NCI-H1105 (cell line): ENCODE measurements around the gene HSBP1.

Experiments used
- DNase-seq: peaks from one replicate; lab custom pipeline; 2025; lab: John Stamatoyannopoulos, UW

The HSBP1 gene

DNA sequence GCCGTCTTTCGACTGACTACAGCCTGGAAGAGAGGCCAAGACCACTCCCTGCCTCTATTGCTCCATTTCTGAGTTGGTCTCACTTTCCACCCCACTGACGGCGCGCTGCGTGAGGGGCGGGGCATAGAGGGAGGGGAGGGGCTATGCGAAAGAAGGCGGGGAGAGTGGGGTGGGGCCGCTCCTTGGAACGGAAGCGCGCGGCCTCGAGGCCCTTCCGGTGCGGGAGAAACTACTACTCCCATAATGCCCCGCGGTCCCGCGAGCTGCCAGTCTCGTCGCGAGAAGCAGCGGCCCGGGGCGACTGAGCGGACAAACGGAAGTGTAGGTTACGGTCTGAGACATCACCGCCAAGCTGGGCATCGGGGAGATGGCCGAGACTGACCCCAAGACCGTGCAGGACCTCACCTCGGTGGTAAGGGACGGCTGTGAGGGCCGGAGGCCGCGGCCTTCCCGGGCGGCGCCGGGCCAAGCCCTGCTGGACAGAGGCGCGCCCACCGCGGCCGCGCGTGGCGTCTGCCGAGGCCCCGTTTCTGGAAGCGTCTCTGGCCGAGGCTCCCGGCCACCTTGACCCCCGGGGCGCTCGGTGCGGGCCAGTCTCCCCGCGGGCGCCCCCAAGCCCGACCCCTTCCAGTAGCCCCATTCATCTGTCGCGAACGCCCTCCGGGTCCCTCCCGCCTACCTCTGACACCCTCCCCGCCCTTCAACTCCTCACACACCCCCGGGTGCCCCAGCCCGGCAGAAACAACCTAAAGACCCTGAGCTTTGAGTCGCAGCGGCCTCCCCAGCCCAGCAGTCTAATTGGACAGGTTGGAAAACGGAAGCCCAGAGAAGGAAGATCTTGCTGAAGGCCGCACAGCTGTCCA, at the start of gene HSBP1:
HSBP1 (plus strand) TSS at position 269 of the 863 bp plus-strand sequence; CDS start at position 368, 99 bp downstream.
- peak; percentile 72 for DNase-seq

DNA sequence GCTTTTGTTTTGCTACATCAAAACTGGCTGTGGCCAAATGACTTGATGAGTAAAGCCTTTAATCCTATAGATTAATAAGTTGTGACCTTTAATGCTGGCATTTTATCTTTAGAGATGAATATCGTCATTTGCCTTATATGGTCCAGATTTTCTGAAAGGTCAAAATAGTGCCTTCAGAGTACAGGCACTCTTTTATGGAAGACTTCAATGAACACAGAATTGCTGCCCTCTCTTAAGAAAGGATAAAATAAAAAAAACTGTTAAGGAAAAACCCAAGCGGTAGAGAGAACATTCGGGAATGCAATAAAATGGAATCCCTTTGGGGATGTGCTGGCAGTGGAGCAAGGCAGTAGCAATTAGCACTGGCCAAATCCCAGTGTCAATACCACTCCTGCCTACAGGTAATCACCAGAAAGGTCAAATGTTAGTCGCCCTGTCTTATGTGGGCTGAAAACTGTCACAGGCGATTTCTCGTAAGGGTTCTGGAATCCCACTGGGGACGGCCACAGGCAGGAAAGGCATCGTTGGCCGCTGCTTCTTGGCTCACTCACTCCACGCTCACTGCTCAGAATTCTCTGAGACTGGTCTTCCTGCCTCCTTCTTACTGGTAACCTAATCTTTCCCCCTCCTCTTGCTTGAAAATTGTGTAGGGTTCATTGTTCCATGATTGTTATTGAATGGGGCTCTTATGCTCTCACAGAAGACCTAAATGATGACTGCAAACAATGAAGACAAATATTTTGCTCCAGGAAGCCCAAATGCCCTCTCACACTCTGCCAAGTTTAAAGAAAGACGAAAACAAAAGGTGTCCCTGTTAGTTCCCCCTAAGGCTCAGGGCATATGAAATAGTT, 45.4 kb upstream of the HSBP1 start:
- no peak for DNase-seq

DNA sequence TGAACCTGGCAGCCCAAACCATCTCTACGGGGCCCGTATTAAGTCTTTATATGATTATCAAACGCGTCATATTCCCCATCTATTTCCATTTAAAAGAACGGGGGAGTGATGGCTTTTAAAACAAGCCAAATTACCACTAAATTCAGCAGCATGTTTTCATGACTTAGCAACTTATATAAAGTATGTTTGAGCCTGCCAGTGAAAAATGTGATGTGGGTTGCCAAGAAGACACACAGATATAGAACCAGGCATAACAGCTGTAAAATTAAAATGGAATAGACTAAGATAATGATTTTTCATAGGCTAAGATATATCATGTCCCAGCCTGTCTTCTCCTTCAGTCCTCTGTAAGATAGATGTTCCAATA, 44.8 kb upstream of the HSBP1 start:
- DNase-seq, result no peak

DNA sequence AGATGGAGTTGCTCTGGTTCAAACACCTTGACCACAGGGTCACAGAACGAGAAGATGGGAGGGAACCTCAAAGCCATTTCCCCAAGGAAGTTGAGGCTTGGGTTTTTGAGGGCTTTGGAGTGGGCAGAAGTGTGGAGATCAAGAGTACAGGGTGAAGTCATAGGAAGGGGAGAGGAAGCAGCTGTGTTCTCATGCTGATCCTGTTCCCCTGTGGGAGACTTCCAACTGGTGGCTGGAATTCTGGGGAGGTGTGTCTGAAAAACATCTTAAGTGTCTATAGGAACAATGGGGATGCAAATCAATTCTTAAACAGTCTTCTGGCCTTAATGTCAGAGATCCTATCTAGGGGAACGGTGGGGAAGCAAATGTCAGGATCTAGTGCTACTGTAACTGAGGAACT, 38.8 kb upstream of the HSBP1 start:
- DNase-seq, result no peak

DNA sequence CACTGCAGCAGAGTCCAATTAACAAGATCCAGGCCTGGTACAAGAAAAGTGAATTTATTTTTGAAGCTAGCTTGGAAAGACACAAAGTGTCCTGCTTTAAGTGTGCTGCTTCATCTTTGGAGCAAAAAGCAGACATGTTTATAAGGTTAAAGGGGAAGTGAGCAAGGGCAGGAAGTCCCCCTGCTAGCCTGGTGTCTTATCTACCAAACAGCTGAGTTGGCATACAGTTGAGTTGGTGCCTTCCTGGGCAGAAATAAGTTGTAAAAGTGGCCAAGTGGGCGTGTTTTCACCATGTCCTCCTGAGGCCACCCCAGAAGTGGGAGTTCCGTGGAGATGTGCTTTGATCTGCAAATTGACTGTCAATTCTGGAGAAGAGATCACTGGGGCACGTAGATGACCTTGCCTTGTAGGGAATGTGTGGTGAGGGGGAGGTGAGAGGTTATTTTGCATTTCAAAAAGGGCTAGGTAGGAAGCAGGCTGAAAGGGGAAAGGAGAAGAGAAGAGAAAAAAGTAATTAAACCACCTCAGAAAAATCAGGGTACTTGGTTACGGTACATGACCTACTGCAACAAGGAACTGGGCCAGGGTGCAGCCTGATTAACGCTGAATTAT, 38.3 kb upstream of the HSBP1 start:
- no peak for DNase-seq

DNA sequence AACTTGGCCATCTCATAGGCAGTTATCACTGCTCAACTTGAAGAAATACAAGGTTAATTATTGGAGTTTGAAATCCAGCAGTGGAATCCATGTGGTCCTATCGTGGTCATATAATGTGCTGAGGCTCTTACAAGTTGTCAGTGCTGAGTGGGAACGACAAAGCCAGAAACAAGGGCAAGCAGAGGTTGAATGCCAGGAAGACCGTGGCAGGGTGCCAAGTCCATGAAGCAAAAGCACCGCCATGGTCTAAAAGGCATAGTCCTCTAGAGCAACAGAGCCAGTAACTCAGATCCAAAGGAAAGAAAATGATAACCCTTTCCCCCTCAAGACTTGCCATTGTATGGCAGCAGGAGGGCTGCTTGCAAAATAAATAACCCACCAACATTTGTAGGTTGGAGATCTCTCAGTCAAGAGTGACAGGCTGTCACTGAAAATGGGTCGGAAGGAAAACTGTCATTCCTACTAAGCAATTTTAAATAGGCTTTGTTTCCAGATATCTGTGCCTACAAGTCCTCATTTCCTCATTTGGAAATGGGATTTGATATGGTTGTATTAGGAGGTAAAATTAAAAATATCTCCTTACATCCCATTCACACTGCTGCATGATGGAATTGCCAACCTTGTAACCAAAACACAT, 36.4 kb upstream of the HSBP1 start:
- DNase-seq, result no peak

DNA sequence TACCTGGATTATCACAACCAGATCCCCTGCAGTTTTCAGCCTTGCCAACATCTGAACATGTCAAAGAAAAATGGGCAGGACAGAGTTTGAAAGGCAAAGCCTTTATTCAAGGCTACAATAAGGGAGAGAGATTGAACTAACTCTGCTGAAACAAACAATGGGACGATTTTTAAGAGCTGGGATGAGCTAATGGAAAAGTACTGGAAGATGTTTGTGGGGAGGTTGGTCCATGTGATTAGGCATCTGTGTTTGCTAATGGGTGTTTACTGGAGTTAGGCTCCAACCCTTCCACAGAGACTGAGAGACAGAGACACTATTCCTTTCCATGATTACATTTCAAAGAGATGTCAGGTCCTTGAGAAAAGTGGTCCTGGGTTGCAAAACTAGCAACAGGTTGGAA, 35.0 kb upstream of the HSBP1 start:
- DNase-seq, result no peak

DNA sequence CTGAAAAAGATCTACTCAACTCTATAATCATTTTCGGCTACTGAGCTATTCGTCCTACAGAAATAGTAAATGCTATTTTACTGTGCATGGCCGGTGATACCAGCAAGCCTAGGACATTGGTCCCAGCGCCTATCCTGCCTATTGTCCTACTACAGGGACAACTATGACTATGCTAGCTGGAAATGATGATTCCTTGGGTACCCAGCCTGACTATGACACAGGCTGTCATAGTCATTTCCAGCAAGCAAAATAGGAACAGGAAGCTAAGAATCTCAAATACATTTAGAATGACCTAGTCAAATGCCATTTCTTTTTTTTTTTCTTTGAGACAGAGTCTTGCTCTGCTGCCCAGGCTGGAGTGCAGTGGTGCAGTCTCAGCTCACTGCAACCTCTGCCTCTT, 33.7 kb upstream of the HSBP1 start:
- no peak for DNase-seq

DNA sequence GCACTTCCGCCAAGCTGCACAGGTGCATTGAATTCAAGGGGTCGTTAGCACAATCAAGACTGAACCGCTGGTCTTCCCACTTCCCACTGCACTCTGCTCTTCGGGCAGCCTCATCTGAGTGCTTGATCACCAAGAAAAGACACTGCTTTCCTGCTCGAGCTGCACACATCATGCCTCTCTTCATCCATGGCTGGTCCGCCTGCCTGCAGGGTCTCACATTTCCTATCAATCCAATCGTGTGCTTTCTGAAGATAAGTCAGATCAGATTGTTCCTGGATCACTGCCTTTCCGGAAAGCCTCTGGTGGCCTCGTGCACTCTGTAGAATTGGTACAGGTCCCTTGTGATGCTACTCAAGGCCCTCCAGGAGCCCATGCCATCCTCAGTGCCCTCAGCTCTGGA, 30.8 kb upstream of the HSBP1 start:
- no peak for DNase-seq

DNA sequence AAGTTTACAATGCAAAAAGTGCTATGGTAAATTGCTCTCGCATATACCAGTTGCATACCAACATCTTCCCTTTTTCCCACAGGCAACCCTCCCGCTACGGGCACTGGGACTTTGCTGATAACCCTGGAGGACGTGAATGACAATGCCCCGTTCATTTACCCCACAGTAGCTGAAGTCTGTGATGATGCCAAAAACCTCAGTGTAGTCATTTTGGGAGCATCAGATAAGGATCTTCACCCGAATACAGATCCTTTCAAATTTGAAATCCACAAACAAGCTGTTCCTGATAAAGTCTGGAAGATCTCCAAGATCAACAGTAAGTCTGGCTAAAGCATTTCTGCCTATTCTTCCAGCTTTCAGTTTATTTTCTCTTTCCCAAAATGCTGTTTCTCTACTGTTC, 27.9 kb upstream of the HSBP1 start:
- DNase-seq, result no peak

DNA sequence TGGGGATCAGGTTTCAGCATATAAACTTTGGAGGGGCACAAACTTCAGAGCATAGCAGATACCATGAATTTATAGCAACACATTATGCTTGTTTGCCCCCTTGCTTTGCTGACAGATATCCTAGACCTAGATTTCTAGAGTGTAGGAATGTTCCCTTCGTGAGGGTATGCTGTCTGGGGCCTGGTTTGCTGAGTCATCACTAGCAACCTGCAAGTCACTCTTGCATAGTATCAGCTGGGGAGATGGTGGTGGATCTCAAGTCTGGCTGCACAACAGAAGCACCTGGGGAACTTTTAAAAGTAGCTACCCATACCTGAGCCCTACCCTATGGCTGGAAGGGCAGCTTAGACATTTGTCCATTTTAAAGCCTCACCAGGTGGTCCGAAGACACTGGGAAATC, 22.3 kb upstream of the HSBP1 start:
- DNase-seq, result no peak

DNA sequence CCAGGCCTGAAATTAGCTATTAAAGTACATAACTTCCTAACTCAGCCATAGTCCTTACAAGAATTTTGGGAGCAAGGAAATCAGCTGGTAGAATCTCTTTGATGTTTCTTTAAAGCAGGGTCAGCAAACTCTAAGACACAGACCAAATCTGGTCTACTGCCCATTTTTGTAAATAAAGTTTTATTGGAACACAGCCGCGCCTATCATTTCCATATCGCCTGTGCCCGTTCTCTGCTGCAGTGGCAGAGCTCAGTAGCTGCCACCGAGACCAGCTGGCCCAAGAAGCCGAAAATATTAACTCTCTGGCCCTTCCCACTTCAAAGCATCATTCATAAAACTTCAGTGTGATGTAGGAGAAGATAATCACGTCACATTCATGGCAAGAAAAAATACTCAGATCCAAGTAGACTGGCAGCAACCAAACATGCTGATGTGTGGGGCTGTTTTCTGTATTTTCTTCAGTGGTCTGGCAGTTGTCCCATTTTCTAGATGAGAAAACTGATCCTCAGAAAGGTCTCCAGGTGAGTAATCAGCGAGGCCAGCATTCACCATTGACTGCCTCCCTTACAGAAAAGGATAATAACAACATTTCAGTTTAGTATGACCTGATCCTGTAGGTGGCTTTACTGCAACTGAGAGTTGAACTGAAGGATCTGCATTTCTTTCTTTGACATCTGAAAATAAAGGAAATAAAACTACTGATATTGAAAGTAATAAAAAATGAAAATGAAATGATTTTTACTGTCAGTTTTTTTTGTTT, 18.0 kb upstream of the HSBP1 start:
- no peak for DNase-seq

DNA sequence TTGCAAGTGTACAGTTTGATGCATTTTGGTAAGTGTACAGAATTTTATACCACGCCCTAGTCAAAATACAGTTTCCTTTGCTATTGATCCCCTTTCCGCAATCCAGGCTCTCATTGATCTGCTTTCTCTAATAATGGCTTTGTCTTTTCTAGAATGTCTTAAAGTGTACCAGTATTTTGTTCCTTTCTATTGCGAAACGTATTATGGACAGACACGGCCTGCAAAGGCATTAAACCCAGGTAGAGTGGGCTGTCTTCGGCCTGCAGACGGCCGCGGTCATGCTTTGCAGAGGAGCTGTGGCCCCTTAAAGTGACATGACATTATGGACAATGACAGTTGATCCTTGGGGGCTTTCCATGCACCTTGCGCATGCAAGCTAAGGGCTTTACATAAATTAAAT, 15.9 kb upstream of the HSBP1 start:
- DNase-seq, result no peak

DNA sequence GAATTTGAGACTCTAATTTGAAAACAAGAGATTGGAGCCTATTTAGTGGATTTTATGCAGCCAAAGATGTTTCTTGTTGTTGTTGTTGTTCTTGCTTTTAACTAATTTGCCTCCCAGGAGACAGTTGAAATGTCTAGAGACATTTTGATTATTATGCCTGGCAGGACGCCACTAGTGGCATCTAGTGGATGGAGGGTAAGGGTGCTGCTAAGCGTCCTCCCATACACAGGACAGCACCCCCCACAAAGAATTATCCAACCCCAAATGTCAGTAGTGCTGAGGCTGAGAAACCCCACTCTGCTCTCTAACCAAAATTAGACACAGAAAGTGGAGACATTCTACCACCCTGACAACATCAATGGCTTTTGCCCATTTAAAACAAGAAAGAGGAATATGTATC, 15.4 kb upstream of the HSBP1 start:
- DNase-seq, result no peak

DNA sequence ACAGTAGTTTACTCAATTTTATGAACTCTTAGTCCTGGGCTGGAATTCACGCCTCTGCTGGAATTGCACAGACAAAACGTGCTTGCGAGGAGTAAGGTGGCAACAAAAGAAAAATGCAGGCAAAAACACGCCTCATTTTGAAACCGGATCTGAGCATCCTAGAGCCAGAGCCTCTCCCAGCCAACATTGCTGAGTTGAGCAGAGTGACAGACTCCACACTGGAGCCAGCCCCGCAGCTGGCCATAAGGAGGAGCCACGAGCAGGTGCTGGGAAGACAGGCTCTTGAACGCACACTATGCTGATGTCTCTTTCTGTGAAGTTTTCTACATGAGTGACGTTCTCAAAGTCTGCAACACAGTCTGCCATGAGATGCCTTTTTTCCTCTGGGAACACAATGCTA, 14.6 kb upstream of the HSBP1 start:
- no peak for DNase-seq

DNA sequence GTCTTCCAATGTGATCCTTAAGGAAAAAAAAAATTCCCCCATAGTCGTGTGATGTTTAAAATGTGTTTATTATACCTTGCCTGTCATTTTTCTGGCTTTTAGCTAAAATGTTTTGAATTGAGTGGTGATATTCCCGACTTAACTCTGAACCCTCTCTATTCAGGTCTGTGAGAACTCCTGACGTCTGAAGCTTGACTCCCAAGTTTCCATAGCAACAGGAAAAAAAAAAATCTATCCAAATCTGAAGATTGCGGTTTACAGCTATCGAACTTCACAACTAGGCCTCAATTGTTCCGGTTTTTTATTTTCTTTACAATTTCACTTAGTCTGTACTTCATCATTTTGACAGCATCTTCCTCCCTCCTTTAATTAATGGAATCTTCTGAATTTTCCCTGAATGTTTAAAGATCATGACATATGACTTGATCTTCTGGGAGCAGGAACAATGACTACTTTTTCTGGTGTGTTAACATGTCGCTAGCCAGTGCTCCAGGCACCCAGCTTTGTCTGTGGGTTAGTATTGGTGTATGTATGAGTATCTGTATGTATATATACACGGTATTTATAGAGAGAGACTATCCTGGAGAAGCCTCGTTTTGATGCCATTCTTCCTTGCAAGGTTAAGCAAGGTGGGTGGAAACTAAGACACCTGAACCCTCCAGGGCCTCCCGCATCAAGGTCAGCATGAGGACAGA, 12.8 kb upstream of the HSBP1 start:
- no peak for DNase-seq

DNA sequence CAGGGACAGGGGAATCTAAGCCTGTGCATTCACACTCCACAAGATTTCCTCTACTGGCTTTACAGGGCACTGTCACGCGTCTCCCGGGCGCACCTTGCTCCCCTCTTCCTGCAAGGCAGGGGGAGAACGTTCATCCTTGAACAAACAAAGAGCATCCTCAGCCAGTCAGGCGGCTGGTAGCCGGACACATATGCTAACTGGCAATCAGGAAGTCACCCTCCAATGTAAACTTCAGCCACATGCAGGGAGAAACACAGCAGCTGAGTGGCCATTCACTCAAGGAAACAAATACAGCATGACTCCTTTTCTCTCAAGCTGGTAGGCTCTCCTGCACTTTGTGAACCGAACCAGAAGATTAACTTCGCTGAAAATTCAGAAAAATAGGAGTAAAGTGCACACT, 10.8 kb upstream of the HSBP1 start:
- DNase-seq, result no peak

DNA sequence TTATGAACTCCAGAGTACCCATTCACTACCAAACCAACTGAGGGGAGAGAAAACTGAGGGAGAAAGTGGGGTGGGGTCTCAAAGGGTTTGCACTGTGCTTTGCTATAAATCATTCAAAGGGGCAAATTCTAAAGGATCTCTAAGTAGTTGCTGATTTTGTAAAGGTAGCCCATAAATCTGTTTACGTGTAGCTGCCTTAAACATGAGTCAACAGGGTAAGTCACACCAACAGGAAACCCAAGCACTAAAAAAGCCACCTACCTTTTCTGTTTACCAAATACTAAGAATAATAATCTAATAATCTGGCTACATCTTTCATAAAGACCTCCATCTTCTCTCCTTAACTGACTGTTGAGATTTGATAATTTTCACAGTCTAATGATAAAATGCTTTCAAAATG, 8.4 kb upstream of the HSBP1 start:
- no peak for DNase-seq

DNA sequence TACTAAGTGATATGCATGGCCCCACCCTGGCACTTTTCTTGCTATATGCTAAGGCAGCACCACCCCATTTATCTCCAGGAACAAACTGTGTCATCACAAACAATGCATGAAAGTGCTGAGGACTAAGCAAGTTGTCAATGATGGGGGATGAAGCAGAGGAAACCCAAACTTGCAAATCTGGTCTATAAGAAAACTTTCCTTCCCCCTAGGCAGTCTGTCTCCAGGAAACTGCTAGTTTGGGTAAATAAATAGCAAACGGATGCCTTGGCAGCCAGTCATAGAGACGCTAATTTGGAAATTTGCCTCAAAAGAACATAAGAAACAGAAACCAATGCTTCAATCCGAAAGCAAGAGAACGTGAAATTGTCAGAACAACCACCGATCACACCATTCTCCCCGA, 5.6 kb upstream of the HSBP1 start:
- DNase-seq, result no peak

DNA sequence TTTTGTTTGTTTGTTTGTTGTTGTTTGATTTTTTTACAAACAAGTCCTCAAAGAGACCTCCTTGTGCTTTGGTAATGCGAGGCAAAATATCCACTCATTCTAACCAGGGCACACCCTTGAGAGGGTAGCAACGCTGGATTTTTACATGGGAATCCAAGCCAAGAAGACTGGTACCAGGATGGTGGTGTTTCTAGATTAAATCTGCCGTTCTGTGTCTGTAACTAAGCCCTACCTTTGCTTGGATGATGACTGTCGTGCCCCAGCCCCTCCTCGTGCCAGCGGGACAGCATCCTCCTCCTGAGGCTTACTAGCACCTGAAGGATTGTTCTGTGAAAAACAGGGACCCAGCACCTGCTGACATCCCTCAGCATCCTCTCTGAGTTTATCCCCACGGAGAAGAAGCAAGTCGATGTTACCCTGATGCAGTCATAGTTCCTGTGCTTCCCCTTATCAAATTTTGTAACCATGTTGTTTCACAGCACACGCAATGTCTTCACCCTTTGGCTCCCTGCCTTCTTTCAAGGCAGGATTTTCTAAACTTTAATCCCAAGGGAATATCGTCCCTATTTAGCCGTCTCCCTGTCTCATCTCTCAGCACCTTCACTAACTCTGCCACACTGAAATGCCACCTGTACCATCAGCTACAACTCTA, 5.1 kb upstream of the HSBP1 start:
- no peak for DNase-seq

DNA sequence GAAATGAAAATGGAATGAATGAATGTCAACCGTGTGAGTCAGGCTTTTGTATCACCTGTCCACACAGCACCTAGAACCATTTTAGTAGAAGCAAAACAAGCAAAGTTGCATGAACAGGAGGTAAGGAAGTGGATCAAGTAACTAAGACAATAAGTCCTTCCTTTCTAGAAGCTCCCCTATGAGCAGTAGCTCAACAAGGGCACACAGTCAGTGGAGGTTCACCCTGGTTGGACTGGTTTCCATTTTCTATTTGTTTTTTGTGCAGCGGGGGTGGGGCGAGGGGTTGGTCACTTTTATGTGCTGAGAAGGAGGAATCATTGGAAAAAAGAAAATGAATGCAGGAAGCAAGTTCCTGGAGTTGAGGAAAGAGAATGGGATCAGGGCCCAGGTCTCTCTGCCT, 4.0 kb upstream of the HSBP1 start:
- no peak for DNase-seq
